HAP-1 (cell line): ENCODE results near the gene DTX1.

Experiments used
- DNase-seq, 2 experiments: peaks; one replicate each; pipeline ENCODE4 v3.0.0-alpha.2; 2016 to 2020; ENCODE audit warnings: low spot score in 2 of 2
- H3K27me3 ChIP-seq: fragments of 250-450 bp; sonication (Bioruptor Pico); 2 replicates; pipeline ENCODE4 v1.5.1; 2020; ENCODE audit warnings: low read depth, mild to moderate bottlenecking, moderate library complexity
- H3K36me3 ChIP-seq: fragments of 250-450 bp; sonication (Bioruptor Pico); replicated peaks from 2 replicates; pipeline ENCODE4 v1.5.1; 2020; ENCODE audit warnings: mild to moderate bottlenecking
- H3K4me1 ChIP-seq: fragments of 250-450 bp; sonication (Bioruptor Pico); 2 replicates; pipeline ENCODE4 v1.5.1; 2020; ENCODE audit warnings: mild to moderate bottlenecking
- H3K4me3 ChIP-seq: fragments of 250-450 bp; sonication (Bioruptor Pico); 2 replicates; pipeline ENCODE4 v1.5.1; 2020; ENCODE audit warnings: mild to moderate bottlenecking, moderate library complexity
- H3K9me3 ChIP-seq: fragments of 250-450 bp; sonication (Bioruptor Pico); 2 replicates; pipeline ENCODE4 v1.5.1; 2020; ENCODE audit warnings: mild to moderate bottlenecking, moderate library complexity
- in situ Hi-C: fragments of 300-500 bp; cut with MboI; formaldehyde crosslinking; loops from 3 replicates; pipeline ENCODE4 v1.14.3; 2020; ENCODE audit warnings: low sequenced_read_pairs, inconsistent platforms, mixed read lengths

The DTX1 gene

GRCh38 chr12:113060336-113060960, 3.9 kb downstream of the DTX1 start:
- Histone ChIP-seq H3K4me3 (no peak overlapping the region), H3K4me1 (no peaks in the 10 kb centered on the region), H3K36me3 (no peaks in the 10 kb centered on the region)

GRCh38 chr12:113061061-113061694, 4.6 kb downstream of the DTX1 start:
- in situ Hi-C loops: no loop called here
- Histone ChIP-seq H3K27me3 (peaks cover 15% of the 10 kb centered on the region), H3K9me3 (no peaks in the 10 kb centered on the region), H3K4me1 (no peaks in the 10 kb centered on the region), H3K4me3 (no peak overlapping the region), H3K36me3 (no peaks in the 10 kb centered on the region)
- DNase-seq: no peak

More at GRCh38 chr12:113060336-113060960, 3.9 kb downstream of the DTX1 start:
- in situ Hi-C loops: no loop called here
- DNase-seq: no peak
- H3K27me3 ChIP-seq: peaks cover 22% of the 10 kb centered on the region
- no peaks in the 10 kb centered on the region for H3K9me3 ChIP-seq

- no peaks in the 10 kb centered on the region for H3K9me3 ChIP-seq
- no peak overlapping the region for H3K4me3 ChIP-seq
- in situ Hi-C loops: no loop called here
- H3K27me3 ChIP-seq: peaks cover 6% of the 10 kb centered on the region; the same call in 1 of the 2 replicates
- H3K4me1 ChIP-seq: no peaks in the 10 kb centered on the region
- no peaks in the 10 kb centered on the region for H3K36me3 ChIP-seq
- no peak for DNase-seq
Measured at GRCh38 chr12:113062502-113063395, 6.2 kb downstream of the DTX1 start.

- Histone ChIP-seq H3K36me3 (no peaks in the 10 kb centered on the region), H3K9me3 (no peaks in the 10 kb centered on the region), H3K27me3 (peaks cover 6% of the 10 kb centered on the region; the same call in 1 of the 2 replicates), H3K4me1 (no peaks in the 10 kb centered on the region), H3K4me3 (no peak overlapping the region)
- in situ Hi-C loops: no loop called here
- no peak for DNase-seq
Measured at GRCh38 chr12:113063396-113064350, 7.1 kb downstream of the DTX1 start.

GRCh38 chr12:113064395-113065125, 8.0 kb downstream of the DTX1 start:
- Histone ChIP-seq H3K4me3 (no peak overlapping the region), H3K27me3 (peaks cover 6% of the 10 kb centered on the region; the same call in 1 of the 2 replicates), H3K4me1 (no peaks in the 10 kb centered on the region), H3K36me3 (no peaks in the 10 kb centered on the region), H3K9me3 (no peaks in the 10 kb centered on the region)
- DNase-seq: no peak
- in situ Hi-C loops: no loop called here

GRCh38 chr12:113065126-113066007, 8.8 kb downstream of the DTX1 start:
- in situ Hi-C loops: no loop called here
- peak in 1 of 2 experiments; percentile 60 for DNase-seq
- Histone ChIP-seq H3K9me3 (no peaks in the 10 kb centered on the region), H3K27me3 (peaks cover 6% of the 10 kb centered on the region; the same call in 1 of the 2 replicates), H3K36me3 (no peaks in the 10 kb centered on the region), H3K4me1 (no peaks in the 10 kb centered on the region), H3K4me3 (no peak overlapping the region)

- Histone ChIP-seq H3K4me3 (no peak overlapping the region), H3K27me3 (0 out of 2 replicates have a peak, but pooled peaks cover 2% of the 10 kb centered on the region), H3K9me3 (no peaks in the 10 kb centered on the region), H3K4me1 (no peaks in the 10 kb centered on the region), H3K36me3 (no peaks in the 10 kb centered on the region)
- DNase-seq: no peak
- in situ Hi-C loops: no loop called here
Measured at GRCh38 chr12:113066813-113067400, 10.4 kb downstream of the DTX1 start.

- Histone ChIP-seq H3K4me3 (no peak overlapping the region), H3K27me3 (no peaks in the 10 kb centered on the region), H3K9me3 (no peaks in the 10 kb centered on the region), H3K36me3 (no peaks in the 10 kb centered on the region), H3K4me1 (no peaks in the 10 kb centered on the region)
- DNase-seq: no peak
- in situ Hi-C loops: no loop called here
Measured at GRCh38 chr12:113067987-113068935, 11.7 kb downstream of the DTX1 start.

GRCh38 chr12:113069149-113069548, 12.6 kb downstream of the DTX1 start:
- H3K4me3 ChIP-seq: no peak overlapping the region
- H3K9me3 ChIP-seq: no peaks in the 10 kb centered on the region
- no peaks in the 10 kb centered on the region for H3K4me1 ChIP-seq
- DNase-seq: no peak
- H3K27me3 ChIP-seq: no peaks in the 10 kb centered on the region
- in situ Hi-C loops: no loop called here
- no peaks in the 10 kb centered on the region for H3K36me3 ChIP-seq

GRCh38 chr12:113069751-113070116, 13.2 kb downstream of the DTX1 start:
- in situ Hi-C loops: no loop called here
- Histone ChIP-seq H3K4me3 (no peak overlapping the region), H3K9me3 (no peaks in the 10 kb centered on the region), H3K36me3 (no peaks in the 10 kb centered on the region), H3K4me1 (no peaks in the 10 kb centered on the region), H3K27me3 (no peaks in the 10 kb centered on the region; the same call in 1 of the 2 replicates)
- no peak for DNase-seq
